Uterus (tissue), 2 donors: ENCODE data around the gene CLPTM1L.

Experiments
- CTCF ChIP-seq, 4 experiments: fragments of 200-600 bp in 2 of 4; fragments of 450-650 bp in 2 of 4; sonication (generic) in 2 of 4; IDR thresholded peaks; one replicate each; pipeline ENCODE4 v1.5.1; 2016 to 2019; ENCODE audit warnings: antibody characterized with exemption in 4 of 4, mild to moderate bottlenecking in 2 of 4, moderate library complexity in 1 of 4
- POLR2A ChIP-seq, 2 donors: fragments of 450-650 bp; IDR thresholded peaks; one replicate each; pipeline ENCODE4 v1.6.1; 2016; ENCODE audit warnings: antibody characterized with exemption in 2 of 2, mild to moderate bottlenecking in 1 of 2, moderate library complexity in 1 of 2

DNA sequence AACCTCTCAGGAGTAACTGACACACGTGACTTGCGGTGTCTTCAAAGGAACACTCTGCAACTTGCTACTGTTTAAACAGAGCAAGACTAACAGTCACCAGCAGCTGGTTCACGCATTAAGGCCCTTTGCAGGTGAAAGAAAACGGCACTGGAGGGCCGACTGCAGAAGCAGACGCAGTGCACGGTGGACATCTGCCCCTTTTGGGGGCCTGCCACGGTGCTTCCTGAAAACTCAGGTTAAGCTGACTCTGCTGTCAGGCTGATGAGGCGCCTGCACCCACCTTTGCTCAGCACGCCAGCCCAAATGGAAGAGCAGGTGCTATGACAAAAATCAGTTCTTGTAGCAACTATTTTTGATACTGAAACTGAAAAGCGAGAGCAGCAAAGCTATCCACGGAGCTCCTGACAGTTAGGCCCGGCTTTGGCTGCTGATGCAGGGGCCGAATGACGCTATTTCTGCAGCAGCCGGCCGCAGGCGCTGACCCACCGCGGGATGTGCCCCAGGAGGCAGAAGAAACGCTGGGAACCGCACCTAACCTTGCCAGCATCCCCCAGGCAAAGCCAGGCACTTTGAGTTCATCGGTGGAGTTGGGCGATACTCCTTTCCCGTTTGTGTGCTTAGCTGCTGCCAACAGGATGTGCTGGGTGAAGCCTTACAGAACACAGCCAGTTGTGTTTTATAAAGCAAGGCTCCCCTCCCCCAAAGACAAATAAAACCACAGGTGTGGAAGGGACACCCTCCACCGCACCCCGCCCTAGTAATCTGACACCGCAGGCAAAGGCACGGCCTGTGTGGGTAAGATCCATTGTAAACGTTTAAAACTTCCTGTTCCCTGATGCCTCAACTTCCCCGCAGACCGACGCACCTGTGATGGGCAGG, 29.0 kb downstream of the CLPTM1L start:
- no peak for TF ChIP-seq CTCF (IDR thresholded peaks at IDR 0.05)
- no peak for TF ChIP-seq POLR2A (IDR thresholded peaks at IDR 0.05)
